ENCODE results near the gene DIP2C. TPM values are rescaled to one million over a fixed set of nuclear protein-coding genes. Genes with fewer than 3 reads are reported as not detected.

The DIP2C gene
- total RNA-seq, 1 experiment from 2014 or later: 11.0 TPM

GRCh38 chr10:716821-717220 lies 27.4 kb upstream of the DIP2C start:
- ChIA-PET CTCF (no interaction called here), POLR2A (no interaction called here)
- ATAC-seq (no peak), DNase-seq (ENCODE audit: low spot score) (no peak)
- Mint-ChIP-seq H3K4me1 (no peaks in the 10 kb centered on the region), H3K27me3 (ENCODE audit: low read depth) (peaks cover 4% of the 10 kb centered on the region), H3K9me3 (peaks cover 33% of the 10 kb centered on the region), H3K4me3 (no peak overlapping the region), H3K36me3 (peaks cover 15% of the 10 kb centered on the region), H3K27ac (no peak overlapping the region)
- TF ChIP-seq ZNF263 (CRISPR knock-in tag; IDR thresholded peaks at IDR 0.05; ENCODE audit: low read depth) (no peak), NFYB (CRISPR knock-in tag; conservative IDR thresholded peaks at IDR 0.05; ENCODE audit: low read depth) (no peak), ATF1 (CRISPR knock-in tag; IDR thresholded peaks at IDR 0.05) (no peak), STAT6 (CRISPR knock-in tag; conservative IDR thresholded peaks at IDR 0.05; ENCODE audit: low read depth) (no peak), SP1 (CRISPR knock-in tag; conservative IDR thresholded peaks at IDR 0.05) (no peak)

- Mint-ChIP-seq H3K27ac (no peak overlapping the region), H3K4me3 (no peak overlapping the region), H3K9me3 (peaks cover 33% of the 10 kb centered on the region), H3K27me3 (ENCODE audit: low read depth) (peaks cover 8% of the 10 kb centered on the region), H3K36me3 (peaks cover 15% of the 10 kb centered on the region), H3K4me1 (no peaks in the 10 kb centered on the region)
- ChIA-PET POLR2A (no interaction called here), CTCF (no interaction called here)
- DNase-seq (ENCODE audit: low spot score) (no peak), ATAC-seq (no peak)
- TF ChIP-seq ZNF532 (CRISPR knock-in tag; IDR thresholded peaks at IDR 0.05; ENCODE audit: borderline replicate concordance): no peak
- no peak for TF ChIP-seq USF1 (CRISPR knock-in tag; IDR thresholded peaks at IDR 0.05)
- no peak for TF ChIP-seq PRRX2 (CRISPR knock-in tag; IDR thresholded peaks at IDR 0.05)
- TF ChIP-seq ZNF425 (CRISPR knock-in tag; conservative IDR thresholded peaks at IDR 0.05): no peak
- TF ChIP-seq NR1H2 (CRISPR knock-in tag; IDR thresholded peaks at IDR 0.05): no peak
- no peak for TF ChIP-seq ZNF317 (CRISPR knock-in tag; IDR thresholded peaks at IDR 0.05; ENCODE audit: borderline replicate concordance, low read depth)
- no peak for TF ChIP-seq GRHL2 (CRISPR knock-in tag; IDR thresholded peaks at IDR 0.05; ENCODE audit: insufficient replicate concordance, severe bottlenecking)
- no peak for TF ChIP-seq ZNF512 (CRISPR knock-in tag; IDR thresholded peaks at IDR 0.05; ENCODE audit: borderline replicate concordance)
- TF ChIP-seq ZNF263 (CRISPR knock-in tag; IDR thresholded peaks at IDR 0.05; ENCODE audit: low read depth): no peak
- TF ChIP-seq SMAD4 (CRISPR knock-in tag; IDR thresholded peaks at IDR 0.05): no peak
- no peak for TF ChIP-seq ZNF423 (CRISPR knock-in tag; IDR thresholded peaks at IDR 0.05)
- TF ChIP-seq ZNF281 (CRISPR knock-in tag; IDR thresholded peaks at IDR 0.05): no peak
- TF ChIP-seq STAT6 (CRISPR knock-in tag; conservative IDR thresholded peaks at IDR 0.05; ENCODE audit: low read depth): no peak
- no peak for TF ChIP-seq MYBL2 (CRISPR knock-in tag; IDR thresholded peaks at IDR 0.05)
Observed at GRCh38 chr10:714214-714613, 24.7 kb upstream of the DIP2C start.

Data from WTC11 (cell line).